ENCODE data around the gene CRACDL.
"Not testable (repeated sequence)": the region's sequence is repeated elsewhere in the genome, so short reads cannot be mapped to it uniquely, and the experiment has no call there.

The CRACDL gene

GRCh38 chr2:98881153-98881650 lies 54.8 kb downstream of the CRACDL start:
- no peak for DNase-seq

- DNase-seq: no peak
These were observed 55.5 kb downstream of the CRACDL start for GRCh38 chr2:98880266-98881152.

GRCh38 chr2:98877658-98878057 lies 58.4 kb downstream of the CRACDL start:
- not testable (repeated sequence) for DNase-seq

- no peak for DNase-seq
These were observed 59.3 kb downstream of the CRACDL start for GRCh38 chr2:98876741-98877140.

- no peak for DNase-seq
These were observed 60.3 kb downstream of the CRACDL start for GRCh38 chr2:98875746-98876145.

GRCh38 chr2:98875081-98875728 lies 60.8 kb downstream of the CRACDL start:
- no peak for DNase-seq

GRCh38 chr2:98874186-98874689 lies 61.8 kb downstream of the CRACDL start:
- DNase-seq: no peak

- no peak for DNase-seq
These were observed 63.5 kb downstream of the CRACDL start for GRCh38 chr2:98872526-98872925.

- DNase-seq: no peak
These were observed 64.5 kb downstream of the CRACDL start for GRCh38 chr2:98871506-98871905.

GRCh38 chr2:98870516-98871158 lies 65.4 kb downstream of the CRACDL start:
- DNase-seq: no peak

GRCh38 chr2:98869870-98870269 lies 66.2 kb downstream of the CRACDL start:
- no peak for DNase-seq

- no peak for DNase-seq
These were observed 66.8 kb downstream of the CRACDL start for GRCh38 chr2:98869272-98869641.

GRCh38 chr2:98868548-98869271 lies 67.3 kb downstream of the CRACDL start:
- no peak for DNase-seq

GRCh38 chr2:98867539-98868309 lies 68.3 kb downstream of the CRACDL start:
- DNase-seq: no peak

- no peak for DNase-seq
These were observed 70.0 kb downstream of the CRACDL start for GRCh38 chr2:98866033-98866432.

- no peak for DNase-seq
These were observed 74.4 kb downstream of the CRACDL start for GRCh38 chr2:98861601-98862000.

GRCh38 chr2:98859323-98859722 lies 76.7 kb downstream of the CRACDL start:
- no peak for DNase-seq

- no peak for DNase-seq
These were observed 79.0 kb downstream of the CRACDL start for GRCh38 chr2:98857001-98857400.

GRCh38 chr2:98854682-98855081 lies 81.3 kb downstream of the CRACDL start:
- no peak for DNase-seq

- no peak for DNase-seq
These were observed 83.1 kb downstream of the CRACDL start for GRCh38 chr2:98852932-98853331.

GRCh38 chr2:98850074-98850473 lies 86.0 kb downstream of the CRACDL start:
- no peak for DNase-seq

GRCh38 chr2:98849113-98849512 lies 86.9 kb downstream of the CRACDL start:
- no peak for DNase-seq
